ENCODE results near the gene NFATC2.

DNA sequence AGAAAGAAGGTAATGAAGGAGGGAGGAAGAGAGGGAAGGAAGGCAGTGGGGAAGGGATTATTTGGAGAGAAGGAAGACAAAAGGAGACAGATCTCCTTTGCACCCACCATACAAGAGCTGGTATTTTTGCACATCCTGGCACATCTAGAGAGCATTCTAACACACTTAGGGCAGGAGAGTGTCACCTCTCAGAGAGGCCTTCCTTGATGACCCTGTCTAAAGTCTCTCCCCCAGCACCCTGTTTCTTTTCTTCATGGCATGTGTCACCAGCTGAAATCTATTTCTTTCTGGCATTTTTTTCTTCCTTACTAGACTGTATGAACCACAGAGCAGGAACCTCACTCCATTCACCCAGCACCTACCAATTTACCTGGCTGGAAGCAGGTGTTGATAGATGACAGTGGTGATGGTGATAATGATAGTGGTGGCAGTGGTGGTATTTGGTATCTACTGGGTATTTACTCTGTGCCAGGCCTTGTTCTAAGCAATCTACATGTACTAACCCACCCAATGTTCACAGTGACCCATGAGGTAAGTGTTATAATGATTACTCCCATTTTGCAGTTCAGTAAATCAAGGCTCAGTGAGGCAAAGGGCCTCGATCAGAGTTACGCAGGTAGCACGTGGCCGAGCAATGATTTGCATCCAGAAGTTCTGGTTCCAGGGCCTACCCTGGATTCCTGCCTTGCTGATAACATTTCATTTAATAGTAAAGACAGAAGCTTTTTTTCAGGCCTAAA, 131.8 kb downstream of the NFATC2 start:
- TF ChIP-seq POLR2A (IDR thresholded peaks at IDR 0.05) = no peak
- TF ChIP-seq, protein P1, sequence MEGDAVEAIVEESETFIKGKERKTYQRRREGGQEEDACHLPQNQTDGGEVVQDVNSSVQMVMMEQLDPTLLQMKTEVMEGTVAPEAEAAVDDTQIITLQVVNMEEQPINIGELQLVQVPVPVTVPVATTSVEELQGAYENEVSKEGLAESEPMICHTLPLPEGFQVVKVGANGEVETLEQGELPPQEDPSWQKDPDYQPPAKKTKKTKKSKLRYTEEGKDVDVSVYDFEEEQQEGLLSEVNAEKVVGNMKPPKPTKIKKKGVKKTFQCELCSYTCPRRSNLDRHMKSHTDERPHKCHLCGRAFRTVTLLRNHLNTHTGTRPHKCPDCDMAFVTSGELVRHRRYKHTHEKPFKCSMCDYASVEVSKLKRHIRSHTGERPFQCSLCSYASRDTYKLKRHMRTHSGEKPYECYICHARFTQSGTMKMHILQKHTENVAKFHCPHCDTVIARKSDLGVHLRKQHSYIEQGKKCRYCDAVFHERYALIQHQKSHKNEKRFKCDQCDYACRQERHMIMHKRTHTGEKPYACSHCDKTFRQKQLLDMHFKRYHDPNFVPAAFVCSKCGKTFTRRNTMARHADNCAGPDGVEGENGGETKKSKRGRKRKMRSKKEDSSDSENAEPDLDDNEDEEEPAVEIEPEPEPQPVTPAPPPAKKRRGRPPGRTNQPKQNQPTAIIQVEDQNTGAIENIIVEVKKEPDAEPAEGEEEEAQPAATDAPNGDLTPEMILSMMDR (IDR thresholded peaks at IDR 0.05) = no peak
